Stimulated activated CD8-positive, alpha-beta memory T cell treated with anti-CD3 and anti-CD28 coated beads, Interleukin-15, amount 100 ng/mL, for 48 hours (primary cell): Measurements from ENCODE around the gene MATK.
"Not testable (repeated sequence)": the region's sequence is repeated elsewhere in the genome, so short reads cannot be mapped to it uniquely, and the experiment has no call there.

Experiments used
- DNase-seq, 2 donors: peaks; one replicate each; pipeline ENCODE4 v3.0.0-alpha.2; 2020; ENCODE audit warnings: low read depth in 2 of 2

The MATK gene

DNA sequence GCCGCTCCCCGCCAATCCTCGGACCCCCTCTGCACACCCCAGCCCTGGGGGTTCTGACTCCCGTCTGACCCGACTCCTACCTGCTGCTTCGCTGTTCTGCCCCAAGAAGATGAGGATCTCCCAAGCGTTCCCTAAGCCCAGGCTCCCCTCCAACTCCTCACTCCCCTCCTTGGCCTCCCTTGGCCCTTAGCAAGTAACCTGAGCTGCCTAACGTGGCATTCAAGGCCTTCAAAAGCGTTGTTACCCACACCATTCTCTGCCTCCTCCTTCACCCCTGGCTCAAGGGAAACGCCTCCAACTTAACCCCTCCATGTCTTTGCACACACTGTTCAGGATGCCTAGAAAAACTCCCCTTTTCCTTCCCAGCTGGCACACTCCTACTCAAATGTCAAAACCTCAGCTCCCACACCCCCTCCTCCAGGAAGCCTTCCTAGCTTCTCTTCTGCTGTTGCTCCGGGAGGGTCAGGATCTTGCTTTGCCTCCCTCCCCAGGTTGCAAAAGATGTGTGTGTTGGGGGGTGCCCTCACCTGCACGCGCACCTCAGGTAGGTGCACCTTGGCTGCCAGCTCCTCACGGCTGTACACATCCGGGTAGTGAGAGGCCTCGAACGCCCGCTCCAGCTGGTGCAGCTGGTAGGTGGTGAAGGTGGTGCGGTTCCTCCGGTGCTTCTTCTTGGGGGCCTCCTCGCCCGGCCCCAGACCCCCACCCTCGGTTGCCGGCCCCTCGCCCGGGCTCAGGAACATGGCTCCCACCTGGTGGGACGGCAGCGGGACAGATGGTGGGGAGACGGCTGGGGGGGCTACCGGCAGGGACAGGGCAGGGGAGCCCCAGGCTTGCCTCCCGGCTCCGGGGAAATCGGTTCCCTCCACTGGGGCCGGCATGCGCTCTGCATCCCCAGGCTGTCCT lies 14.9 kb downstream of the MATK start:
- no peak for DNase-seq

DNA sequence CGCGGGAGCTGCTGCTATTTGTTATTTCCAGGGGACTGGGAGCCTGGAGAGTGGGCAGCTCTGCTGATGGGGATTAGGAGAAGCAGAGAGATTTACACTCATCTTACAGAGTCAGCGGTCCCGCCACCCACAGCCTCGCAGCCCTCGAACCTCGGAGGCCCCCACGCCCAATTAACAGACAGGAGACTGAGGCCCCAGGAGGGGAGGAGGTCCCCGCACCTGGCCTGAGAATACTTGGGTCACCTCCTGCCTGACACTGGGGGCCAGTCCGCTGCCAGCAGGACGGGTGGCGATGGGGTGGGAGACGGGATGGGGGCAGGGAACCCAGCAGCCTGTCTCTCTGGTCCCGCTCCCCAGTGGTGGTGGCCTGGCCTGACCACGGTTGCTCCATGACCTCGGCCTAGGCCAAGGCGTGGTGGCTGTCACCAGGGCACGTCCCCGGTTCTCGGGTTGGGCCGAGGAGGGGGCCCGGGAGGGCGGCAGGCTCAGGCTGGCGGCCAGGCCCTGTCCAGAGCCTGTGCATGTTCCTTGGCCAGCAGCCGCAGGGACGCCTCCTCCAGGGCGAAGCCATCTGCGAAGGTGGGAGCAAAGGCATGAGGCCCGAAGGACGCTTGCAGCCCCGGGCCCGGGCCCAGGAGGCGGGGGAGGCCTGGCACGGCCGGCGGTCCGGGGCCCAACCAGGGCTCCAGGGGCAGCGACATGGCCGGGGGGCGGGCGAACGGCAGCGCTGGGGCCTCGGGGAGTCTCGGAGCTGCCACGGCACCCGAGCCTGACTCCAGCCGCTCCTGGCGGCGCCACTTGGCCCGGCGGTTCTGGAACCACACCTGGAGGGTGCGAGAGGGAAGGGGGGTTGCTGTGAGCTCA lies 15.8 kb downstream of the MATK start:
- DNase-seq: no peak

GRCh38 chr19:3769494-3769893 lies 16.7 kb downstream of the MATK start:
- DNase-seq: no peak

DNA sequence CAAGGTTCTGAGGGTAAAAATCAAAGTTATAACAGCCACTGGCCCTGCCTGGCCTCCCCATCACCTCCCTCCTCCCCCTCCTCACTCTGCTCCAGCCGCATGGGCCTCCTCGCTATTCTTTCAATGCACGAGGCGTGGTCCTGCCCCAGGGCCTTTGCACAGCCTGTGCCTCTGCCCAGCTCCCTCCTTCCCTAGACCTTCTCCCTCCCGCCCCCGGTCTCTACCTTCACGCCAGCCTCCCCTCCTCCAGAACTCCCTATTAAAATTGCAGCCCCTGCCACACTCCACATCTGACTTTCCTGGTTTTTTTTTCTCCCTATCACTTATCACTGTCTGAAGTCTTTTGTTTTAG lies 17.5 kb downstream of the MATK start:
- no peak for DNase-seq

DNA sequence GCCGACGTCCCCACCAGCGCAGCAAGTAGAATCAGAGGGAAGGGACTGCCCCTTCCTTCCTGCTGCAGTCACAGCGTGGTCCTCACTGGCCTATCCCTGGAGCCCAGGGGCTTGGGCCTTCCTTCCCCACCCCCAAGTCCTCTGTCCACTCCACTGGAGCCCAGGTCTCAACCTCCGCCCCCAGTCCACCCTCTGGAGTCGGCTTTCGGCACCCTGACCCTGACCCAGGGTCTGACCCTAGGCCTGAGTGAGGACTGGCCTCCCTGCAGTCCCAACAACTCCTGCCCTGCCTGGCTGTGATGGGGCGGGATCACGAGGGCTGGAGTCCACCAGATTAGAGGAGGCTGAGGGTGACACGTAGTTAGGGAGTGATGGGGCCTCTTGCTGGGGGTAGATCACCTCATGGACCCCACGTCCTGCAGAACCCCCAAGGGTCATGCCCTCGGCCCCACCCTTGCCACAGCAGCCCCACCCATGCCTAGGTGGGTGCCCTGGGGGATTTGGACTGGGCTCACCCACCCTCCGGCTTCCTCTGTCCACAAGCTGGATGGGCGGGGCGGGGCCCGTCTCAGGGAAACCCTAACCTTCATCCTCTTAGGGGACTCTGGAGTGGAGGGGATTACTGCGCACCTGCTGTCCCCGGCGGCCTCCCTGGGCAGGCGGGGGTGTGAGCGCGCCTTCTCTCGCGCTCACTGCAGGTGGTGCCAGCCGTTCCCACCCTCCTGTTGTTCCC lies 18.0 kb downstream of the MATK start:
- no peak for DNase-seq

- DNase-seq: no peak
Observed at GRCh38 chr19:3767050-3767449, 19.1 kb downstream of the MATK start.

- peak in 1 of 2 donors; percentile 27 for DNase-seq
Observed at GRCh38 chr19:3766520-3766919, 19.7 kb downstream of the MATK start.

- not testable (repeated sequence) for DNase-seq
Observed at GRCh38 chr19:3765757-3766156, 20.4 kb downstream of the MATK start.

GRCh38 chr19:3765121-3765520 lies 21.1 kb downstream of the MATK start:
- no peak for DNase-seq

DNA sequence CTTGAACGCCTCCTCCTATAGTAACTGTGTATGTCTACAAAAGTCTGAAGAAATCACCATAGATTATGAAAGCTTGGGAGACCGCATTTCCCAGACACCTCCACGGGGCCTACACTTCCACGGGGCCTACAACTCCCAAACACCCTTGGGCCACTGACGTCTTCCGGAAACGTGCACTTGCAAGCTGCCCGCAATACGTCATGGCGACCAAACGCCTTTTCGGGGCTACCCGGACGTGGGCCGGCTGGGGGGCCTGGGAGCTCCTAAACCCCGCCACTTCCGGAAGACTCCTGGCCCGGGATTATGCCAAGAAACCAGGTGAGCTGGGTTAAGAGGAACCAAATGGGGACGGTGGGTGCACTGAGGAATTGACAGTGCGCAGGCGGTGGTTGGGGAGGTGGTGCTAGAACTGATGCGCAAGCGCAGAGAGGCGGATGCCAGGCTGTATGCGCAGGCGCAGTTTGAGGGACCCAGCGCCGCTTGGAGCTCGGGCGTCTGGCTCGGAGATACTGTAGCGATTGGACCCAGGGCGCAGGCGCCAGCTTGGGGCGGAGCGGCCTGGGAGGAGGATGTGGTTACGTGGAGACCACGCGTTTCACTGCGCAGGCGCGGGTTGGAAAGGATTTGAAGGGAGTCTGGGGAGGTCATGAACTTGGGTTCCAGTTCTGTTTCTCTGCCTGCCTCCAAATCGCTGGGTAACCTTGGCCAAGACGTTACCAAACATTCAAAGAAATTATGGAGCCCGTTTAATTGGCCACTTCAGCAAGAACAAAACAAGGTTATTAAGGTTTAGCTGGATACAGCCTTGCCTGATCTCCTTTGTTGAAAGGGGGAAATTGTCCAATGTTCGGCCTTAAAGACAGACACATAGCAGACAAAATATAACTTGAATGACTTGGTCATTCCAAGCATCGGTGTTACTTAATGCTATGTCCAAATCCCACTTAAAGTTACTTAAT lies 23.4 kb downstream of the MATK start, which contains the start of gene MRPL54:
Gene MRPL54 (plus strand): TSS at position 182 of the 959 bp plus-strand sequence. CDS start 19 bp downstream, at position 201.
- DNase-seq: peak; percentile 99 to 100

GRCh38 chr19:3762130-3762473 lies 24.1 kb downstream of the MATK start:
- DNase-seq: no peak

- peak; percentile 91 to 95 for DNase-seq
Observed at GRCh38 chr19:3761382-3762129, 24.6 kb downstream of the MATK start, which contains the start of gene APBA3. Gene APBA3 (minus strand): TSS chr19:3761692. CDS start chr19:3760264, 1,428 bp downstream.

DNA sequence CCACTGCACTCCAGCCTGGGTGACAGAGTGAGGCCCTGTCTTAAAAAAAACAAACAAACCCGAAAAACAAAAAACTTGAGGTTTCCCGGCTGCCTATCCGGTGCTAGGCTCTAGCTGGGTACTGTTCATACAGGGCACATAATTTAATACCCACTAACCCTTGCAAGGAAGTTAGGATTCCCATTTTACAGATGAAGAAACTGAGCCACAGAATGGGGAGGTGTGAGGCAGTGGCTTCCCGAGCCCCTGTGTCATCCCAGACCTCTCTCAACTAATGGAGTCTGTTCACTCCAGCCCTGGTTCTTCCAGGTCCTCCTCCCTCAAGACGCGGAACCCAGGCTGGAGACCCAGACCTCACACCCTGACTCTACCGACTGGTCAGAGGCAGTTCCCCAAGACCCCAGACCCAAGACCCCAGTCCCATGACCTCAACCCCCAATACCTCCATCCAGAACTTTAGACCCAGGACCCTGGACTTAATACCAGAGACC lies 25.3 kb downstream of the MATK start:
- no peak for DNase-seq

GRCh38 chr19:3759482-3760254 lies 26.5 kb downstream of the MATK start:
- no peak for DNase-seq

DNA sequence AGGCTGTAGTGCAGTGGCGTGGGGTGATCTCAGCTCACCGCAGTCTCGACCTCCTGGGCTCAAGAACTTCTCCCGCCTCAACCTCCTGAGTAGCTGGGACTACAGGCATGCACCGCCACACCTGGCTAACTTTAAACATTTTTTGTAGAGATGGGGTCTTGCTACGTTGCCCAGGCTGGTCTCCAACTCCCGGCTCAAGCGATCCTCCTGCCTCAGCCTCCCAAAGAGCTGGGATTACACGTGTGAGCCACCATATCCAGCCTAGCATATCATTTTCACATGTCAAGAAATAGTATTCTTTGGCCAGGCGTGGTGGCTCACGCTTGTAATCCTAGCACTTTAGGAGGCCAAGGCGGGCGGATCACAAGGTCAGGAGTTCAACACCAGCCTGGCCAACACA lies 27.9 kb downstream of the MATK start:
- DNase-seq: not testable (repeated sequence)

DNA sequence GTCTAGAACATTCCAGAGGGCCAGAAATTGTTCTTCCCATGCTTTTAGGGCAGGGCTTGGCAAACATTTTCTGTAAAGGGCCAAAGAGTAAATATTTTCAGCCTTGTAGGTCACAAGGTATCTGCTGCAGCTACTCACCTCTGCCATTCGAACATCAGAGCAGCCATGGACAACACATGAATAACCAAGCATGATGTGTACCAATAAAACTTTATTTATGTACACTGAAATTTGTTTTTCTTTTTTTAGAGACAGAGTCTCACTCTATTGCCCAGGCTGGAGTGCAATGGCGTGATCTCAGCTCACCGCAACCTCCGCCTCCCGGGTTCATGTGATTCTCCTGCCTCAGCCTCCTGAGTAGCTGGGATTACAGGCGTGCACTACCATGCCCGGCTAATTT lies 28.5 kb downstream of the MATK start:
- DNase-seq: not testable (repeated sequence)

- DNase-seq: no peak
Observed at GRCh38 chr19:3753631-3754410, 32.4 kb downstream of the MATK start.

- DNase-seq: no peak
Observed at GRCh38 chr19:3752492-3752891, 33.7 kb downstream of the MATK start.
